AG08395 (cell line): ENCODE data around the gene PRKAR1B.
A peak's percentile ranks its signal among the peaks of the same experiment; 100 is the strongest.

Experiments used
- DNase-seq: peaks from one replicate; pipeline ENCODE4 v3.0.0; 2012; ENCODE audit warnings: mixed read lengths, low spot score

Gene PRKAR1B

GRCh38 chr7:739983-740942, 13.2 kb upstream of the PRKAR1B start:
- DNase-seq = no peak

- DNase-seq = no peak
Measured at GRCh38 chr7:739455-739982, 12.4 kb upstream of the PRKAR1B start.

- DNase-seq = no peak
Measured at GRCh38 chr7:738723-739454, 11.8 kb upstream of the PRKAR1B start.

GRCh38 chr7:738241-738640, 11.2 kb upstream of the PRKAR1B start:
- DNase-seq = no peak

- no peak for DNase-seq
Measured at GRCh38 chr7:734808-735207, 7.7 kb upstream of the PRKAR1B start.

GRCh38 chr7:734214-734613, 7.1 kb upstream of the PRKAR1B start:
- DNase-seq = no peak

- DNase-seq = no peak
Measured at GRCh38 chr7:732556-732955, 5.5 kb upstream of the PRKAR1B start.

- no peak for DNase-seq
Measured at GRCh38 chr7:732094-732541, 5.0 kb upstream of the PRKAR1B start.

GRCh38 chr7:731440-732085, 4.5 kb upstream of the PRKAR1B start:
- no peak for DNase-seq

- DNase-seq = no peak
Measured at GRCh38 chr7:730501-731439, 3.7 kb upstream of the PRKAR1B start.

- no peak for DNase-seq
Measured at GRCh38 chr7:729140-730000, 2.3 kb upstream of the PRKAR1B start.

- DNase-seq = no peak
Measured at GRCh38 chr7:728602-729001, 1.5 kb upstream of the PRKAR1B start.

- DNase-seq = peak; percentile 32
Measured at GRCh38 chr7:727806-728460, 852 bp upstream of the PRKAR1B start.

- no peak for DNase-seq
Measured at GRCh38 chr7:726854-727103, 302 bp downstream of the PRKAR1B start.

GRCh38 chr7:726084-726853, 812 bp downstream of the PRKAR1B start, which contains the start of gene DNAAF5:
DNAAF5 (plus strand) TSS chr7:726699; CDS start chr7:726721, 22 bp downstream.
- DNase-seq = peak; percentile 94

GRCh38 chr7:725223-726005, 1.7 kb downstream of the PRKAR1B start:
- no peak for DNase-seq

- DNase-seq = no peak
Measured at GRCh38 chr7:724298-724697, 2.8 kb downstream of the PRKAR1B start.

GRCh38 chr7:723541-723940, 3.5 kb downstream of the PRKAR1B start:
- DNase-seq = no peak
